HEK293 (cell line): ENCODE measurements around the gene DPYSL4.

Experiments
- CTCF ChIP-seq: fragments of 450-650 bp; formaldehyde crosslinking; IDR thresholded peaks from 2 replicates; pipeline ENCODE4 v1.5.1; 2016; ENCODE audit warnings: missing biosample characterization, missing genetic modification characterization
- TCF7L2 ChIP-seq: IDR thresholded peaks from 2 replicates; pipeline ENCODE4 v1.6.1; 2011; ENCODE audit warnings: low read depth, mild to moderate bottlenecking, inconsistent platforms, low read length, moderate library complexity, borderline replicate concordance
- TRIM28 ChIP-seq: IDR thresholded peaks from 2 replicates; pipeline ENCODE4 v1.6.1; 2011; ENCODE audit warnings: low read length, control low read depth, borderline replicate concordance
- ZNF175 ChIP-seq: fragments of 450-650 bp; formaldehyde crosslinking; IDR thresholded peaks from 2 replicates; pipeline ENCODE4 v1.5.1; 2016; ENCODE audit warnings: missing biosample characterization, missing genetic modification characterization
- ZNF24 ChIP-seq: fragments of 450-650 bp; formaldehyde crosslinking; IDR thresholded peaks from 2 replicates; pipeline ENCODE4 v1.5.1; 2016; ENCODE audit warnings: missing biosample characterization, missing genetic modification characterization
- ZNF514 ChIP-seq: fragments of 450-650 bp; formaldehyde crosslinking; IDR thresholded peaks from 2 replicates; pipeline ENCODE4 v1.5.1; 2016; ENCODE audit warnings: missing biosample characterization, missing genetic modification characterization

GRCh38 chr10:132204781-132205473 lies 18.2 kb downstream of the DPYSL4 start:
- TF ChIP-seq CTCF (tag by site-specific recombination) (no peak), ZNF175 (tag by site-specific recombination) (no peak), ZNF514 (no peak), ZNF24 (tag by site-specific recombination) (no peak), TRIM28 (no peak), TCF7L2 (no peak)
